Uterus (tissue), 4 donors: Measurements from ENCODE around the gene RPL27A. TPM values are rescaled to one million over a fixed set of nuclear protein-coding genes. Genes with fewer than 3 reads are reported as not detected.

ENCODE experiments used
- DNase-seq, 2 donors: peaks; one replicate each; pipeline ENCODE4 v3.0.0-alpha.2; 2019 to 2020
- H3K27ac ChIP-seq, 2 donors: fragments of 200-600 bp; sonication (generic); 1 replicate in 1 of 2; 2 replicates in 1 of 2; pipeline ENCODE4 v1.5.1; 2016 to 2018
- H3K27me3 ChIP-seq, 2 donors: fragments of 200-600 bp; sonication (generic); one replicate each; pipeline ENCODE4 v1.5.1; 2018 to 2019; ENCODE audit warnings: control low read depth in 1 of 2
- H3K36me3 ChIP-seq, 2 donors: fragments of 200-600 bp; sonication (generic); one replicate each; pipeline ENCODE4 v1.5.1; 2019; ENCODE audit warnings: control low read depth in 1 of 2
- H3K4me1 ChIP-seq, 2 donors: fragments of 200-600 bp; sonication (generic); one replicate each; pipeline ENCODE4 v1.5.1; 2018 to 2019; ENCODE audit warnings: control low read depth in 1 of 2
- H3K4me3 ChIP-seq, 2 donors: fragments of 200-600 bp; sonication (generic); 1 replicate in 1 of 2; 2 replicates in 1 of 2; pipeline ENCODE4 v1.5.1; 2018 to 2019; ENCODE audit warnings: mild to moderate bottlenecking in 1 of 2
- H3K9me3 ChIP-seq, 2 donors: fragments of 200-600 bp; sonication (generic); one replicate each; pipeline ENCODE4 v1.5.1; 2019; ENCODE audit warnings: control low read depth in 1 of 2
- POLR2A ChIP-seq, 2 donors: fragments of 450-650 bp; IDR thresholded peaks; one replicate each; pipeline ENCODE4 v1.6.1; 2016; ENCODE audit warnings: antibody characterized with exemption in 2 of 2, mild to moderate bottlenecking in 1 of 2, moderate library complexity in 1 of 2
- intact Hi-C: fragments of 100-400 bp; cut with DNase I; formaldehyde crosslinking; loops from one replicate; pipeline ENCODE4 v1.15.1; 2023; ENCODE audit warnings: low total_unique reads
- small RNA-seq: library from RNA; depleted of rRNA; stranded (forward); fragments of <200 nt; gene quantifications from one replicate; pipeline ENCODE3, GENCODE V24; 2016
- total RNA-seq, 4 donors: library from RNA; depleted of rRNA in 3 of 4; stranded (reverse); fragments of >200 nt in 3 of 4; gene quantifications; one replicate each; pipeline versions ENCODE4 v1.1.0 to v1.2.4, GENCODE V29; 2014 to 2023
- TF ChIP-seq, protein P1 (sequence below), 4 experiments: fragments of 200-600 bp in 2 of 4; fragments of 450-650 bp in 2 of 4; sonication (generic) in 2 of 4; IDR thresholded peaks; one replicate each; pipeline ENCODE4 v1.5.1; 2016 to 2019; ENCODE audit warnings: antibody characterized with exemption in 4 of 4, mild to moderate bottlenecking in 2 of 4, moderate library complexity in 1 of 4
- donor health status: DM: yes; HTN: yes; CAD: no.

Gene RPL27A
- total RNA-seq, 4 donors from 2014 or later: 505 to 3,151 (median 1,895) TPM

DNA sequence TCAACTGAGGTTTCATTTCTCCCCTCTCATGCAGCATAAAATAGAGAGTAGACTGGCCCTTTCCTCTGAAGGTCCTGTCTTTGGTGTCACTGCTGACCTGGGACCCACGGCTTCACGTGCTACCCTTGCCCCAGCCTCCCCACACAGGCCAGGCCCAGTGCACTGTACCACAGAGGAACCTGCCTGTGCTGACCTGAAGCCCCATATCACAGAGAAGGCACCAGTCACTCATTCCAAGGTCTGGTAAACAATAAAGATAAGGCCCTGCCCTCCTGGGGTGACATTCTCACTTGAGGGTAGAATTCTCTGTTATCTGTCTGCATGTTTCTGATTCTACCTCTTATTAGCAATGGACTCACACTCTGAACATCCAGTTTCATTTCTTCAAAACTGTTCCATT lies 51.3 kb downstream of the RPL27A start:
- Histone ChIP-seq H3K27me3 (no peaks in the 10 kb centered on the region), H3K9me3 (no peaks in the 10 kb centered on the region), H3K4me3 (no peak overlapping the region), H3K36me3 (no peaks in the 10 kb centered on the region), H3K4me1 (peaks cover 24 to 32% of the 10 kb centered on the region in 2 donors), H3K27ac (peak overlapping the region; percentile 94 to 99)
- DNase-seq: no peak
- TF ChIP-seq, protein P1, sequence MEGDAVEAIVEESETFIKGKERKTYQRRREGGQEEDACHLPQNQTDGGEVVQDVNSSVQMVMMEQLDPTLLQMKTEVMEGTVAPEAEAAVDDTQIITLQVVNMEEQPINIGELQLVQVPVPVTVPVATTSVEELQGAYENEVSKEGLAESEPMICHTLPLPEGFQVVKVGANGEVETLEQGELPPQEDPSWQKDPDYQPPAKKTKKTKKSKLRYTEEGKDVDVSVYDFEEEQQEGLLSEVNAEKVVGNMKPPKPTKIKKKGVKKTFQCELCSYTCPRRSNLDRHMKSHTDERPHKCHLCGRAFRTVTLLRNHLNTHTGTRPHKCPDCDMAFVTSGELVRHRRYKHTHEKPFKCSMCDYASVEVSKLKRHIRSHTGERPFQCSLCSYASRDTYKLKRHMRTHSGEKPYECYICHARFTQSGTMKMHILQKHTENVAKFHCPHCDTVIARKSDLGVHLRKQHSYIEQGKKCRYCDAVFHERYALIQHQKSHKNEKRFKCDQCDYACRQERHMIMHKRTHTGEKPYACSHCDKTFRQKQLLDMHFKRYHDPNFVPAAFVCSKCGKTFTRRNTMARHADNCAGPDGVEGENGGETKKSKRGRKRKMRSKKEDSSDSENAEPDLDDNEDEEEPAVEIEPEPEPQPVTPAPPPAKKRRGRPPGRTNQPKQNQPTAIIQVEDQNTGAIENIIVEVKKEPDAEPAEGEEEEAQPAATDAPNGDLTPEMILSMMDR (IDR thresholded peaks at IDR 0.05): no peak
- TF ChIP-seq POLR2A (IDR thresholded peaks at IDR 0.05): no peak
- intact Hi-C loops: no loop called here

GRCh38 chr11:8735094-8735493 lies 52.5 kb downstream of the RPL27A start:
- intact Hi-C loops: no loop called here
- peak overlapping the region; percentile 94 to 99 for H3K27ac ChIP-seq
- peaks cover 22 to 26% of the 10 kb centered on the region in 2 donors for H3K4me1 ChIP-seq
- no peaks in the 10 kb centered on the region for H3K36me3 ChIP-seq
- no peak for DNase-seq
- H3K9me3 ChIP-seq: no peaks in the 10 kb centered on the region
- no peaks in the 10 kb centered on the region for H3K27me3 ChIP-seq
- H3K4me3 ChIP-seq: no peak overlapping the region
- TF ChIP-seq, protein P1 (IDR thresholded peaks at IDR 0.05): no peak
- no peak for TF ChIP-seq POLR2A (IDR thresholded peaks at IDR 0.05)

DNA sequence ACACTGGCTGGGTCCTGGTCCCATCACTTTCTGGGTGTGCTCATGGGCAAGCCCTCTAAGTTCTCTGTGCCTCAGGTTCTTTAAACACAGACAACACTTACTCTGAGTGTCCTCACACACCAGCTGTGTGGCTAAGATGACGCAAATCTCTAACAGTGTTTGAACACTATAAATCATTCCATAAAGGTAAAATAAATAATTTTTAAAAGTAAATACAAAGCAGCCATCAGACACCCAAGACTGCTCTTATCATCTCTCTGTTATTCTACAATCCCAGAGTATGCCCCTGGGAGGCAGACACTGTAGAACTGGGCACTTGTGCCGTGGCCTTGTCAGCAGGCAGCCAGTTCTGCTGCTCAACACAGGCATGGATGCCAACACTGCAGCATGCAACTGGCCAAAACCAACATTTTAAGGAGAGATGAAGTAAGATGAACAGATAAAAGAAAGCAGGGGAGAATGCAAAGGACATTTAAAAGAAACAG lies 56.8 kb downstream of the RPL27A start:
- intact Hi-C loops: no loop called here
- TF ChIP-seq, protein P1 (IDR thresholded peaks at IDR 0.05): no peak
- Histone ChIP-seq H3K4me3 (no peak overlapping the region), H3K4me1 (peaks cover 12 to 24% of the 10 kb centered on the region in 2 donors), H3K27ac (peak overlapping the region; percentile 94 to 99), H3K9me3 (no peaks in the 10 kb centered on the region), H3K27me3 (no peaks in the 10 kb centered on the region), H3K36me3 (no peaks in the 10 kb centered on the region)
- DNase-seq: no peak

Small RNA genes lying within 50 kb of the gene (small RNA-seq; reads per million reads assigned to genes)
- gene SNORA3A (not detected), gene SNORA3B (1.0 reads per million, percentile 50 among the genes with 10 or more reads in this experiment)

Other genes starting within 250 kb of the RPL27A start
- gene STK33, start 88.6 kb upstream of the RPL27A start, total RNA-seq: 10 to 100 TPM; 12.4 to 30.7 (median 30.2) TPM
- gene TRIM66, start 127 bp upstream of the RPL27A start, total RNA-seq: 10 to 100 TPM in 2 of 4 donors, 1 to 10 TPM in 2; 7.4 to 18.2 (median 10.5) TPM
- 10 to 100 TPM in 2 of 4 donors, 1 to 10 TPM in 2; 2.6 to 32.7 (median 14.6) TPM for gene AKIP1, start 228.4 kb downstream of the RPL27A start, total RNA-seq